HUES6 (cell line): ENCODE data around the gene CRYGN.

ENCODE experiments used
- H3K27ac ChIP-seq: 2 replicates; pipeline ENCODE4 v1.7.0; 2013; ENCODE audit warnings: low read depth, mild to moderate bottlenecking, low read length, inconsistent platforms
- H3K27me3 ChIP-seq: 2 replicates; pipeline ENCODE4 v1.6.1; 2013; ENCODE audit warnings: low read length; ENCODE audit not compliant: control insufficient read depth, insufficient read depth
- H3K36me3 ChIP-seq: 2 replicates; pipeline ENCODE4 v1.6.1; 2013; ENCODE audit warnings: low read length; ENCODE audit not compliant: control insufficient read depth, insufficient read depth
- H3K4me1 ChIP-seq: 2 replicates; pipeline ENCODE4 v1.6.1; 2013; ENCODE audit warnings: low read length; ENCODE audit not compliant: control insufficient read depth, insufficient read depth
- H3K4me3 ChIP-seq: 2 replicates; pipeline ENCODE4 v1.5.1; 2013; ENCODE audit warnings: low read depth, low read length
- H3K9ac ChIP-seq: one replicate; pipeline ENCODE4 v1.6.1; 2013; ENCODE audit warnings: mild to moderate bottlenecking, low read length
- H3K9me3 ChIP-seq: 2 replicates; pipeline ENCODE4 v1.6.1; 2013; ENCODE audit warnings: low read depth, low read length; ENCODE audit not compliant: control insufficient read depth, insufficient read depth

CRYGN gene

DNA sequence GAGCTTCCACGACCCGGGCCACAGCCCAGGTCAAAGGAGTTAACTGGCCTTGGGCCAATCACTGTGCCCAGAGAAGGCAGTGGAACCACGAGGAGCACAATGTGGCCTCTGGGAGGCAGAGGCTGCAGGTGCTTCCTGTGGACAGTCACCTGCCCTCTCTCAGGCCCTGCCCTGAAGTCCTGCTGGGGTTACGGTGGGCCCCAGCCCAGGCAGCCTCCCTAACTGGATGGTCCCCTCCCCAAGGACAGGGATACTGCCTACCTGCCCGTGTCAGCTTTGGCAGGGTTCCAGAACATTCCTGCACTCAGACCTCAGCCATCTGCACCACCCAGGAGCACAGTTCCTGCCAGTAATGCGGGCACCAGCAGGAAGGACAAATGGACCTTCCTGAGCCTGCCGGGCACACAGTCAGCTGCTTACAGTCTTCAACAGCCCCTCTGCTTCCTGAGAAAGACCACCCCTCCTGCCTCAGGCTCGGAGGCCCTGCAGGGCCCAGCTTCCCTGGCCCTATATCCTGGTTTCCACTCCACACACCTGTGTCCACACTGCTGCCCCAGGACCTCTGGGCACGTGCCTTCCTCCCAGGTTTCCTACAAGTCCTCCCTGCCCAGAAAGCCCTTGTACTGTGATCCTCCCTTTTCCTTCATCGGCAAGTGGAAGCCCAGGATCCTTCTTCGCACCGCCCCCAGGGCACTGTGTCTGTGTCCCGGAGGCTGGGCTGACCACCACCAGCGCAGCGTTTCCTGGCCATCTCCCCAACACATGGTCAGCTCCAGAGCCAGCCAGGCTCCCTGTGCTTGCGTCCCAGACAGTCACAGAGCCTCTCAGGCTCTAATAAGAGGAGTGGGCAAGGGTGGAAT, 53.4 kb downstream of the CRYGN start:
- Histone ChIP-seq H3K4me3 (no peak overlapping the region), H3K4me1 (peaks cover 11% of the 10 kb centered on the region; the same call in 1 of the 2 replicates), H3K27me3 (peaks cover 37% of the 10 kb centered on the region), H3K9me3 (no peaks in the 10 kb centered on the region), H3K9ac (no peak overlapping the region), H3K36me3 (no peaks in the 10 kb centered on the region), H3K27ac (no peak overlapping the region)

DNA sequence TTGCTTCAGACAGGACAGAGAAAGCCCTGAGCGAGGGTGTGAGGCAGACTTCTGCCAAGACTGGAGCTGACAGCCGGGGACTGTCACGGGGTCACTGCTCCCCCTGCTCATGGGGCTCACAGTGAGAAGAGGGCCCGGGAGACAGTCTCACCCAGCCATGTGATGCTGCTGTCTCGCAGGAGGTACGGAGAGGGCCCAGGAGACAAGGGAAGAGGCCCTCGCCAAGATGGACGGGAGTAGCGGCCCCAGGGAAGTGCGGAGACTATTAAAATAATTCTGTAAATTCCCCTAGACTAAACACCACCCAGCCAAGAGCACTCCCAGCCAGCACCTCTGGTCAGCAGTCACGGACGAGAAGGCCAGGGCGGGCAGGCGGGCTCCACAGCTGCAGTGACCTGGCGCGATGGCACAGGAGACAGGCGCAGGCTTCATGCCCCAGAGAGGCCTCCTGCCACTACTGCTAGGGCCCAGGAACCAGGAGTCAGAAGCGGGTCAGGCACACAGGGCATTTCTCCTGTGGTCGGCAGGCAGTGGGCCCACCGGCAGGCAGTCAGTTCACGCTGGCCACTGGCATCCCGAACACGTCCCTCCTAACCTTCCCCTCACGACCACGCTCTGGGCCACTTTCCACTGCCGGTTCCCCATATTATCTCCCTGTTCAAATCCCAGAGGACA, 54.2 kb downstream of the CRYGN start:
- H3K4me1 ChIP-seq: peaks cover 16% of the 10 kb centered on the region
- H3K36me3 ChIP-seq: no peaks in the 10 kb centered on the region
- no peak overlapping the region for H3K4me3 ChIP-seq
- H3K27me3 ChIP-seq: peaks cover 43% of the 10 kb centered on the region
- no peak overlapping the region for H3K9ac ChIP-seq
- no peak overlapping the region for H3K27ac ChIP-seq
- H3K9me3 ChIP-seq: no peaks in the 10 kb centered on the region

DNA sequence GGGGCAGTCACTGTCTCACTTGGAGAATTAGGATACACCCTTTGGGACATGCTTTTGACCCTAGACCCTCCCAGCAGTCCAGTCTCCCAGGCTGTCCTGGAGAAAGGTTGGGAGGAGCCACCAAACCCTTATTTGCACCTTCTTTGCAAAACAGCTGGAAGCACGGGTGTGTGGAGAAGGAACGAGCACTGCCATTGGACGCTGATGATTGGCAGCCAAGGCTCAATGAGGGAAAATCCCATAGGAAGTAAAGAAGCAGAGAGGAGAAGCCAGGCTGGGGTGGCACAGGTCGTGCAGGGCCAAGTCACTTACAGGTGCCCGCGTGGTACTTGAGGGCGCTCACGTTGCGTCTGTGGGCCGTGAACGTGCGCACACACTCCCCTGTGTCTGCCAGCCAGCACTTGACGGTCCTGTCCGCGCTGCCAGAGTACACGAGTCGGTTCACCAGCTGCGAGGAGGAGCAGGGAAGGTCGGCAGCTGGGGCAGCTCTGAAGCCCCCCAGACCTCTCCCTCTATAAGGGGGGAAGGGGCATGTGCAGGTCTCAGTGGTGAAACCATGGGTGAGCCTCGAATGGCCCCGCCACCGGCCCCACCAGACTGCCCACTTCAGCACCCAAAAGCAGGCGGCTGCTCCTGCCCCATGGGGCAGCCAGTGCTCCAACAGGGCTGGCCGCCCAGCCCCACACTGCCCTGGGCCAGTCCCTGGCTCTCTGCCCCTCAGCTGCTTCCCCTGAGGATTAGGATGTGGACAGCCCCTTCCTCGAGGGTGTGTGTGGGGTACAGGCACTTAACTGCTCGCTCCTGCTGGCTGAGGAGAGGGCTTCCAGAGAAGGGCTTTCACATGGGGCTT, 54.9 kb downstream of the CRYGN start:
- no peaks in the 10 kb centered on the region for H3K36me3 ChIP-seq
- peaks cover 22% of the 10 kb centered on the region for H3K4me1 ChIP-seq
- no peak overlapping the region for H3K9ac ChIP-seq
- peaks cover 45% of the 10 kb centered on the region for H3K27me3 ChIP-seq
- H3K9me3 ChIP-seq: no peaks in the 10 kb centered on the region
- no peak overlapping the region for H3K4me3 ChIP-seq
- H3K27ac ChIP-seq: no peak overlapping the region

DNA sequence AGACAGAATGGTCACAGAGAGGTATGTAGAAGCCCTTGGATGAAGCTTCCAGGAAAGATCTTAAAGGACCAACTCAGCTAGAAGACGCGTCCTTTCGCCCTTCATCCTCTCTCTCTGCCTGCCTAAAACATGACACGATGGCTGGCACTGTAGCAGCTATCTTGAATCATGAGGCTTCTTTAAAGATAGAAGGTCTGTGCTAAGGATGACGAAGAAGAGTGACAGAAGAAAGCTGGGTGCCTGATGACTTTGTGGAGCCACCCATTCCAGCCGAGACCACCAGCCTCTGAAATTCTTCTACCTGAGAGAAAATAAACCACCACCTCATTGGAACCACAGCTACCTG, 55.6 kb downstream of the CRYGN start:
- no peak overlapping the region for H3K27ac ChIP-seq
- H3K9ac ChIP-seq: no peak overlapping the region
- H3K9me3 ChIP-seq: no peaks in the 10 kb centered on the region
- H3K36me3 ChIP-seq: peaks cover 2% of the 10 kb centered on the region; the same call in 1 of the 2 replicates
- H3K27me3 ChIP-seq: peaks cover 45% of the 10 kb centered on the region
- H3K4me1 ChIP-seq: peaks cover 22% of the 10 kb centered on the region
- H3K4me3 ChIP-seq: no peak overlapping the region

DNA sequence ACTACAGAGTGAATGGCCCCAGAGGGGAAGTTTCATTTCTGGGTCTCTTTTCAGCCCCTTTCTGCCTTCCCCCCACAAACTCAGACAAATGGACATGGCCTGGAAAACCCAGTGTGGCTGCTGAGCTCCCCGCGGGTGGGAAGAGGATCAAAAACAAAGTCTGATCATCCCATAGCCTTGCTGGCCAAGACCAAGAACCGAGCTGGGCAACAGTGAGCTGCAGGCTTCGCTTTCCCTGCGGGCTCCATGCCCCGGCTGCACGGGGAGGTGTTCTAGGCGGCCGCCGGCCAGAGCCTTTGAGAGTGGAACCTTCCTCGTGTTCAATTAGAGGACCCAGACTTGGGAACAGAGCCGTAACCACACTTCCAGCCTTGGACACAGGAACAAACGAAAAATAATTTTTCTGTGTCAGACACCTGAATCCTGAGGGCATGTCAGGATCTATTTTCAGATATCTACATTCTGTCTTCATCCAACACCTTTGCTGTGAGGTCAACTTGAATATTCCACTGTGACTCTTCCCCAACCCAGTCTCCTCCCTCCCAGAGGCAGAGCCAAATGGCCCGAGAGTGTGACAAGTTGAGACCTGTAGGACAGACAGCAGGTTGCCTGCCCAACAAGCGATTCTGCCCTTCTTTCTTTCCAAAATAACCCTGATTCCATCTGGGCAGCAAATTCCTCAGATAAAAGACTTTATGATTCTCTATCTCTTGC, 56.1 kb downstream of the CRYGN start:
- H3K4me1 ChIP-seq: peaks cover 22% of the 10 kb centered on the region
- no peaks in the 10 kb centered on the region for H3K9me3 ChIP-seq
- no peak overlapping the region for H3K9ac ChIP-seq
- peaks cover 45% of the 10 kb centered on the region for H3K27me3 ChIP-seq
- no peak overlapping the region for H3K27ac ChIP-seq
- H3K36me3 ChIP-seq: peaks cover 6% of the 10 kb centered on the region
- H3K4me3 ChIP-seq: no peak overlapping the region

DNA sequence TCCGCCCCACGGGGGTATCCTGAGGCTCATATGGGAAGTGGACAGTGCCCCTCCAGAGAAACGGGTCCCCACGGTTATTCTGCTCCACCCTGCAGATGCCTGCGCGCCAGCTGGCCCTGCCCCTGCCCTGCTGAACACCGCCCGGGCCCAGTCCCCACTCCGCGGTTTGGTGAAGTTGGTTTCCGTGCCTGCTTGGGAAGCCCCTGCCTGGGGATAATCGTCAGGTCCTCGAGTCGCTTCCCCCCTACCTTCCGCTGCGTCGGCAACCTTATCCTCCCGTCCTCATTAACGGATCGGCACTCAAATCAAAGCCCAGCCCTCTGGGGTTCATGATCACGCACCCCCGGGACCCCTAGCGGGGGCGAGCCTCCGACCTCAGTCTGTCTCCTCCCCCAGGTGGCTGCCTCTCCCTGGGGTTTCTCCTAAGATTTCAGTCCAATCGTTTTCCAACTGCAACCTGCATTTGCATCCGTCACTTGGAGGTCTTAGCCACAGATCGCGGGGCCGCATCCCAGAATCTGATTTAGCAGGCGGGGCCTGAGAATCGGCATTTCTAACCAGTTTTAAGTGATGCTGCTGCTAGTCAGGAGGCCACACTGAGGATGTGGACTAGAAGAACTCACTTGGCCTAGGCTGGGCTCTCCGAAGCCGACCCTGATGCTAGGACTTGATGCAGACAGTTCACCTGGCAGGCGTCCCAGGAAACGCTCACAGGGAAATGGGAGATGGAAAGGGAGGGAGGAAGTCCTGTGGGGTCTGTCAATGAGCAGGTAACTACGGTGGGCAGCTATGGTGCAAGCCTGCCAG, 57.7 kb downstream of the CRYGN start:
- no peak overlapping the region for H3K9ac ChIP-seq
- no peak overlapping the region for H3K27ac ChIP-seq
- peaks cover 22% of the 10 kb centered on the region for H3K4me1 ChIP-seq
- peaks cover 18% of the 10 kb centered on the region for H3K36me3 ChIP-seq
- no peaks in the 10 kb centered on the region for H3K9me3 ChIP-seq
- peak overlapping the region; percentile 55 for H3K4me3 ChIP-seq
- H3K27me3 ChIP-seq: peaks cover 45% of the 10 kb centered on the region

DNA sequence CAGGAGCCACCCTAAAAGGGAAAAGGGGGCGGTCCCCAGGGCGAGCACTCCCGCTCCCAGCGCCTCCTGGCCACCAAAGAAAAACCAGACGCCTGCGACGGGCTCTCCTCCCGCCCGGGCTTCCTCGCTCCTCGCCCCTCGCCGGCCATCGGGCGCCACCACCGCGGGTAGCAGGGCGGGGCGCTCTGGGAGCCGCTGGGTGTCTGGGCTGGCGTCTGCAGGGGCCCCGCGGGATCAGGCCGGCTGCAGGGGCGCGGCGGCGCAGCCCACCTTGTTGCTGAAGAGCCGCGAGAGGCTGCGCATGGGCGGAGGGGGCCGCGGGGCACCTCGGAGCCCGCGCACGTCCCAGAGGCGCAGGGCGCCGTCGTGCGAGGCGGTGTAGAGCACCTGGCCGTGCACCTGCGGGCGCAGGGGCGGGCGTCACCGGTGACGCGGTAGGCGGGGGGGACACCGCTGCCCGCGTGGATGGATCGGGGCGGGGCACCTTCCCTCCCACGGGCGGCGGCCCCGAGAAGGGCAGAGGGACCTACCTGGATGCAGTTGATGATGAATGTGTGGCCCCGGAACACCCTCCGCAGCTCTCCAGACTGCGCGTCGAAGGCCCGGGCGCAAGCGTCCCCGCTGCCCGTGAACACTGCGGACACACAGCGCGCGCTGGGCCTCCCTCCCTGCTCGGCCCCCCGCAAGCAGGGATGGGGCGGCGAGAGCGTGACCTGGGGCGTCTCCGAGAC, 58.4 kb downstream of the CRYGN start:
- peak overlapping the region; percentile 55 for H3K4me3 ChIP-seq
- peaks cover 25% of the 10 kb centered on the region for H3K36me3 ChIP-seq
- H3K27me3 ChIP-seq: peaks cover 45% of the 10 kb centered on the region
- no peak overlapping the region for H3K27ac ChIP-seq
- H3K4me1 ChIP-seq: peaks cover 22% of the 10 kb centered on the region
- no peaks in the 10 kb centered on the region for H3K9me3 ChIP-seq
- H3K9ac ChIP-seq: no peak overlapping the region

DNA sequence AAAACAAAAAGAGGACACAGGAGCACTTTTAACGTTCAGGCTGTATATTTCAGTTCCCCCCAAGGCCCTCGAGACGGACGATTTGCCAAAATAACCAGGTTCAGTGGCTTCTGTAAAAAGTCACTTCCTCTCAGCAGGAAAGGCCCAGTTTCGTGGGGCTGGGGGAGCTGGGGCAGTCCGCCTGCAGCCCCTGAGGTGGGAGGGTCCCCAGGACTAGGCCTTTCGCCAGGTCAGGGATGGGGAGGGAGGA, 58.9 kb downstream of the CRYGN start:
- Histone ChIP-seq H3K9ac (no peak overlapping the region), H3K36me3 (peaks cover 29% of the 10 kb centered on the region), H3K9me3 (no peaks in the 10 kb centered on the region), H3K27ac (no peak overlapping the region), H3K4me3 (peak overlapping the region; percentile 55), H3K27me3 (peaks cover 45% of the 10 kb centered on the region), H3K4me1 (peaks cover 22% of the 10 kb centered on the region)

DNA sequence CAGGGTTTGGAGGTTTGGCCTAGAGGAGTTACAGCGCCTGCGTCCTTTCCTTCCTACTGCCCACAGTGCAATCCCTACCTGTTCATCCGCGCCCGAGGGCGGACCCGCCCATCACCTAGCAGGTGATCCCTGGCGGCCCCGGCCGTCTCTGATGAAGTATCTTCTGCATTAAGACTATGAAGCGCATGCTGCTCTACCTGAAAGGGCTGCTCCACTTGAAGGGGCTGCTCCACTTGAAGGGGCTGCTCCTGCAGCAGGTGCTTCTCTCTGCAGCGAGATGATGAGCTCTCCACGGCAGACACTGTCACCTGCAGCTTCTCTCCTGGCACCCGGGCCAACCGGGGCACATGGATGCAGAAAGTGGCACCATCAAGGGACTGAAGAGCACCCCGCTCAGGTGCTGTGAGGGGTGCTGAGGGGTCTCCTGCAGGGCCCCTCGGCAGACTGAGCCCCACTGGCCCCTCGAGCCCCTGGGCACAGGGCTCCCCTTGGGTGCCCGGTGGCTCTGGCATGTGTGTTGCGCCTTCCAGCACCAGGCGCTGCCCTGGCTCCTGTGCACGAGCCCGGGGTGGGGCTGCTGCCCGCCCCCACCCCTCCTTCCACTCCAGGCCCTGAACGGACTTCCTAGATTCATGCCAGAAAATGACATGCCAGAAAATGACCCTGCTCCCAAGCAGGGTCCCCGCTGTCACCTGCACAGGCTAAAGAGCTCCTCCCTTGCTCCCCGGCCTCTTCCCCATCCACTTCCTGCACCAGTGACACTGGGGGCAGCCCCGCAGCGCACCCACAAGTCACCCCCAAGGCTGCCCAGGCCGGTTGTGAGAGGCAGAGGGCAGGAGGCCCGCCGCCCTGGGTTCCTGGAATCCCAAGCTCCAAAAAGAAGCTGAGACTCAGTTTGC, 59.5 kb downstream of the CRYGN start:
- peak overlapping the region; percentile 55; the same call in 1 of the 2 replicates for H3K4me3 ChIP-seq
- H3K27ac ChIP-seq: no peak overlapping the region
- H3K4me1 ChIP-seq: peaks cover 22% of the 10 kb centered on the region
- H3K27me3 ChIP-seq: peaks cover 45% of the 10 kb centered on the region
- H3K9ac ChIP-seq: no peak overlapping the region
- peaks cover 34% of the 10 kb centered on the region for H3K36me3 ChIP-seq
- no peaks in the 10 kb centered on the region for H3K9me3 ChIP-seq
